ENCODE measurements around the gene RPL27.
"Not testable (repeated sequence)": the region's sequence is repeated elsewhere in the genome, so short reads cannot be mapped to it uniquely, and the experiment has no call there.

Gene RPL27

GRCh38 chr17:42997984-42998938 is at the start of gene RPL27:
Gene RPL27, plus strand, starts transcription at chr17:42998419. Its CDS starts 332 bp downstream, at chr17:42998751.
- Mint-ChIP-seq H3K36me3 (ENCODE audit: low read depth) (peaks cover 31% of the 10 kb centered on the region), H3K4me1 (ENCODE audit: low read depth) (peaks cover 20% of the 10 kb centered on the region), H3K4me3 (peak within 1 kb of the TSS; percentile 90), H3K27me3 (ENCODE audit: low read depth) (no peaks in the 10 kb centered on the region), H3K9me3 (no peaks in the 10 kb centered on the region), H3K27ac (peak within 1 kb of the TSS; percentile 92)

DNA sequence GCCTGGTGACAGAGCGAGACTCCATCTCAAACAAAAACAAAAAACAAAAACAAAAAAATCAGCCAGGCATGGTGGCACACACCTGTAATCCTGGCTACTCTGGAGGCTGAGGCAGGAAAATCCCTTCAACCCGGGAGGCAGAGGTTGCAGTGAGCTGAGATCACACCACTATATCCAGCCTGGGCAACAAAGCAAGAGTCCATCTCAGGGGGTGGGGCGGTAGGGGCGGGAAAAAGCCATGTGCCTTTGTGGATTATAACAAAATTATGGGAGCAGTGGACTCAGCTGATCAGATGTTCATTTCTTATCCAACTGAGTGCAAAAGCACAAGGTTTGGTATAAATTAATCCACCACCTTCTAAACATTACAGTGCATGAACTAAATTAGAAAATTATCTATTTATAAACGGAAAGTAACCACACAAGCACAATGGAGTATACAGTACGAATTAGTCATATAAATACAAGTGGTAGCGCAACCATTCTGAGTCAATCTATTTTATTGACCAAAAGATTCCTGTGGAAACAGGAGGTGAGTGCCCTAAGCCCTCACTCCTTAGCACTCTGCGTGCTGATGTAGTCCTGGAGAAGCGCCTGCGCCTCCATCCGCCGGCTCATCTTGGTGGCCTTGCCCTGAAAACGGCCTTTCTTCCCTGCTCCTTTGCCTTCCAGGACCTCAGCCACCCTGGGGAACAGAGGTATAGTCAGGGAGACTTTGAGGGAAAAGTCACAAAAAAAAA is 48.0 kb upstream of the RPL27 start:
- peaks cover 31% of the 10 kb centered on the region for H3K36me3 Mint-ChIP-seq (ENCODE audit: low read depth)

DNA sequence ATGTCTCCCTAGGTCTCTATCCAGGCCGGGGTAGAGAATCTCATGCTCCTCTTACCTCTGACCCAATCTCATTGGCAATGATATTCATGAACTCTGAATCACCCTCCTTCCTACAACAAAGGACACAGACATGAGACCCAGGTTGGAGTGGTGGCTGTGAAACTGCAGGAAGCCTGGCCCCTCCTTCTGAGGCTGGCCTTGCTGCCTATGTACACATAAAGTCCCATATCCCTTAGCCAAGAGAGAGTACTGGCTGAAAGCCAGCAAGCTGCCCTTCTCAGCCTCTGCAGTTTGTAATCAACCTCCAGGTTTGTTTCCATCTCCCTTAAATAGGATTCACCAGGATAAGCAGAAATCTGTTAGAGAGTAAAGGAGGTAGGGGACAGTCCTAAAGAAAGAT is 44.5 kb upstream of the RPL27 start:
- Mint-ChIP-seq H3K4me1 (ENCODE audit: low read depth) (peaks cover 7% of the 10 kb centered on the region), H3K36me3 (ENCODE audit: low read depth) (peaks cover 42% of the 10 kb centered on the region), H3K4me3 (no peak overlapping the region), H3K27me3 (ENCODE audit: low read depth) (no peaks in the 10 kb centered on the region), H3K9me3 (no peaks in the 10 kb centered on the region), H3K27ac (no peak overlapping the region)

More for the DNA sequence above, 48.0 kb upstream of the RPL27 start:
- peaks cover 6% of the 10 kb centered on the region for H3K4me1 Mint-ChIP-seq (ENCODE audit: low read depth)
- no peak overlapping the region for H3K4me3 Mint-ChIP-seq
- H3K27ac Mint-ChIP-seq: no peak overlapping the region
- no peaks in the 10 kb centered on the region for H3K27me3 Mint-ChIP-seq (ENCODE audit: low read depth)
- H3K9me3 Mint-ChIP-seq: no peaks in the 10 kb centered on the region

- Mint-ChIP-seq H3K4me1 (ENCODE audit: low read depth) (peaks cover 11% of the 10 kb centered on the region), H3K27me3 (ENCODE audit: low read depth) (no peaks in the 10 kb centered on the region), H3K9me3 (no peaks in the 10 kb centered on the region)
Observed at GRCh38 chr17:42964161-42964932, 33.9 kb upstream of the RPL27 start, which contains the start of gene AARSD1. Gene AARSD1, minus strand, starts transcription at chr17:42964454. Its CDS starts 14 bp downstream, at chr17:42964440.

GRCh38 chr17:42967925-42968324 is 30.3 kb upstream of the RPL27 start:
- no peak overlapping the region for H3K27ac Mint-ChIP-seq
- peaks cover 11% of the 10 kb centered on the region for H3K4me1 Mint-ChIP-seq (ENCODE audit: low read depth)
- H3K36me3 Mint-ChIP-seq (ENCODE audit: low read depth): no peaks in the 10 kb centered on the region
- H3K4me3 Mint-ChIP-seq: no peak overlapping the region
- H3K9me3 Mint-ChIP-seq: no peaks in the 10 kb centered on the region
- no peaks in the 10 kb centered on the region for H3K27me3 Mint-ChIP-seq (ENCODE audit: low read depth)

More at GRCh38 chr17:42964161-42964932, 33.9 kb upstream of the RPL27 start, which contains the start of gene AARSD1:
- Mint-ChIP-seq H3K4me3 (peak within 1 kb of the TSS; percentile 90), H3K36me3 (ENCODE audit: low read depth) (peaks cover 12% of the 10 kb centered on the region), H3K27ac (peak within 1 kb of the TSS; percentile 84)

- Mint-ChIP-seq H3K27ac (no peak overlapping the region), H3K4me3 (no peak overlapping the region), H3K9me3 (no peaks in the 10 kb centered on the region), H3K36me3 (ENCODE audit: low read depth) (no peaks in the 10 kb centered on the region), H3K4me1 (ENCODE audit: low read depth) (peaks cover 5% of the 10 kb centered on the region), H3K27me3 (ENCODE audit: low read depth) (no peaks in the 10 kb centered on the region)
Observed at GRCh38 chr17:42969001-42969581, 29.1 kb upstream of the RPL27 start.

GRCh38 chr17:42971589-42971988 is 26.6 kb upstream of the RPL27 start:
- no peaks in the 10 kb centered on the region for H3K36me3 Mint-ChIP-seq (ENCODE audit: low read depth)
- no peak overlapping the region for H3K4me3 Mint-ChIP-seq

GRCh38 chr17:42973323-42973722 is 24.9 kb upstream of the RPL27 start:
- H3K4me3 Mint-ChIP-seq; H3K27me3 Mint-ChIP-seq (ENCODE audit: low read depth); H3K4me1 Mint-ChIP-seq (ENCODE audit: low read depth); H3K36me3 Mint-ChIP-seq (ENCODE audit: low read depth); H3K9me3 Mint-ChIP-seq; H3K27ac Mint-ChIP-seq: not testable (repeated sequence)

More at GRCh38 chr17:42971589-42971988, 26.6 kb upstream of the RPL27 start:
- Mint-ChIP-seq H3K27me3 (ENCODE audit: low read depth) (no peaks in the 10 kb centered on the region), H3K4me1 (ENCODE audit: low read depth) (peaks cover 3% of the 10 kb centered on the region), H3K27ac (no peak overlapping the region), H3K9me3 (no peaks in the 10 kb centered on the region)

- peaks cover under 1% of the 10 kb centered on the region for H3K36me3 Mint-ChIP-seq (ENCODE audit: low read depth)
- no peak overlapping the region for H3K4me3 Mint-ChIP-seq
- H3K4me1 Mint-ChIP-seq (ENCODE audit: low read depth): peaks cover 11% of the 10 kb centered on the region
- H3K27me3 Mint-ChIP-seq (ENCODE audit: low read depth): no peaks in the 10 kb centered on the region
- H3K27ac Mint-ChIP-seq: peak overlapping the region; percentile 10
- H3K9me3 Mint-ChIP-seq: no peaks in the 10 kb centered on the region
Observed at GRCh38 chr17:42975265-42975664, 23.0 kb upstream of the RPL27 start.

GRCh38 chr17:42975701-42976100 is 22.5 kb upstream of the RPL27 start:
- peaks cover 13% of the 10 kb centered on the region for H3K4me1 Mint-ChIP-seq (ENCODE audit: low read depth)
- not testable (repeated sequence) for H3K27me3 Mint-ChIP-seq (ENCODE audit: low read depth); H3K9me3 Mint-ChIP-seq; H3K4me3 Mint-ChIP-seq; H3K36me3 Mint-ChIP-seq (ENCODE audit: low read depth); H3K27ac Mint-ChIP-seq

GRCh38 chr17:42979511-42980273 is 18.5 kb upstream of the RPL27 start, which contains the start of gene PTGES3L:
Gene PTGES3L, minus strand, starts transcription at chr17:42980080. Its CDS starts 27 bp downstream, at chr17:42980053.
- H3K27me3 Mint-ChIP-seq (ENCODE audit: low read depth): no peaks in the 10 kb centered on the region
- H3K36me3 Mint-ChIP-seq (ENCODE audit: low read depth): peaks cover 12% of the 10 kb centered on the region
- H3K4me1 Mint-ChIP-seq (ENCODE audit: low read depth): peaks cover 21% of the 10 kb centered on the region
- peak within 1 kb of the TSS; percentile 97 for H3K27ac Mint-ChIP-seq
- H3K9me3 Mint-ChIP-seq: no peaks in the 10 kb centered on the region
- peak within 1 kb of the TSS; percentile 96 for H3K4me3 Mint-ChIP-seq

DNA sequence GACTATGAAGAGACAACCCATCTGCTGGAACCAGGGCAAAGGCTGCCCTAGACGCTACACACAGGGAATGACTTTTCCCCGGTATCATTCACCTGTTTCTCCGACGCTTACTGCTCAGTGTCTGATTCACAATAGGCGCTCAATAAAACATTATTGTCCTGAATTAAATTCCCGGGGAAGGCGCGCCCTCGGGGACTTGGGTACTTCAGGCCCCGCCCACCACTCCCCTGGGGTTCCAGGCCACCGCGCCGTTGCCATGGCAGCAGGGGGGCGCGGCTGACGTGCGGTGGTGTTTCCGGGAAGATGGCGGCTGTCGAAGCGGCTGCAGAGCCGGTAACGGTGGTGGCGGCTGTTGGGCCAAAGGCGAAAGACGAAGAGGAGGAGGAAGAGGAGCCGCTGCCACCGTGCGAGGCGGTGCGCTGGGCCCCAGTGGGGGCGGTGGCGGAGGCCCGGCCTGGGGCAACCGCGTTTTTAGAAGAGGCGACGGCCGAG is 17.9 kb upstream of the RPL27 start, which contains the start of gene RUNDC1:
Gene RUNDC1, plus strand, starts transcription at position 292 of the 492 bp plus-strand sequence. Its CDS starts 12 bp downstream, at position 304.
- H3K27me3 Mint-ChIP-seq (ENCODE audit: low read depth): no peaks in the 10 kb centered on the region
- peak within 1 kb of the TSS; percentile 97 for H3K27ac Mint-ChIP-seq
- H3K36me3 Mint-ChIP-seq (ENCODE audit: low read depth): peaks cover 15% of the 10 kb centered on the region
- H3K4me1 Mint-ChIP-seq (ENCODE audit: low read depth): peaks cover 22% of the 10 kb centered on the region
- H3K9me3 Mint-ChIP-seq: no peaks in the 10 kb centered on the region
- peak within 1 kb of the TSS; percentile 96 for H3K4me3 Mint-ChIP-seq
